Naive thymus-derived CD4-positive, alpha-beta T cell (primary cell): ENCODE data around the gene UNC13A. TPM values are rescaled to one million over a fixed set of nuclear protein-coding genes. Genes with fewer than 3 reads are reported as not detected.

ENCODE experiments used
- ATAC-seq: fragments of 150-1000 bp; cut with Tn5 transposase; 2 replicates; pipeline ENCODE4 v1.10.0; 2021; ENCODE audit warnings: mild to moderate bottlenecking, moderate library complexity
- CTCF ChIA-PET: fragments of 350-600 bp; sonication (Branson Sonifier 250); formaldehyde crosslinking; loops from one replicate; lab custom pipeline; 2021; ENCODE audit warnings: antibody characterized with exemption; lab: Charles Lee
- POLR2A ChIA-PET: fragments of 350-600 bp; sonication (Branson Sonifier 250); formaldehyde crosslinking; loops from one replicate; lab custom pipeline; 2021; ENCODE audit warnings: antibody characterized with exemption, inconsistent platforms; lab: Charles Lee
- DNase-seq, 9 donors: peaks; one replicate each; pipeline versions ENCODE4 v3.0.0 to v3.0.0-alpha.2; 2020 to 2022; ENCODE audit warnings: mixed read lengths in 1 of 9
- H3K27ac ChIP-seq: one replicate; pipeline ENCODE4 v1.7.0; 2013; ENCODE audit warnings: mild to moderate bottlenecking, low read depth, low read length, moderate library complexity
- H3K27me3 ChIP-seq, 2 donors: one replicate each; pipeline ENCODE4 v1.7.0; 2013; ENCODE audit warnings: low read length in 2 of 2, mild to moderate bottlenecking in 2 of 2, moderate library complexity in 2 of 2; ENCODE audit not compliant: control insufficient read depth in 2 of 2, insufficient read depth in 2 of 2
- H3K36me3 ChIP-seq, 3 experiments: 1 replicate in 2 of 3; 2 replicates in 1 of 3; pipeline ENCODE4 v1.7.0; 2013; ENCODE audit warnings: low read length in 3 of 3, mild to moderate bottlenecking in 3 of 3, moderate library complexity in 1 of 3; ENCODE audit not compliant: insufficient read depth in 3 of 3, control insufficient read depth in 2 of 3
- H3K4me1 ChIP-seq, 2 donors: one replicate each; pipeline ENCODE4 v1.7.0; 2013; ENCODE audit warnings: low read length in 2 of 2, mild to moderate bottlenecking in 2 of 2, moderate library complexity in 1 of 2; ENCODE audit not compliant: control insufficient read depth in 2 of 2, insufficient read depth in 2 of 2
- H3K4me3 ChIP-seq: 2 replicates; pipeline ENCODE4 v1.7.0; 2013; ENCODE audit warnings: mild to moderate bottlenecking, low read length
- H3K9me3 ChIP-seq, 3 experiments: 1 replicate in 2 of 3; 2 replicates in 1 of 3; pipeline ENCODE4 v1.7.0; 2013; ENCODE audit warnings: low read length in 3 of 3; ENCODE audit not compliant: control insufficient read depth in 2 of 3
- H3K27ac Mint-ChIP-seq, 9 donors: one replicate each; pipeline ENCODE4 v1.8.0; 2020 to 2022; ENCODE audit warnings: mixed read lengths in 9 of 9, mild to moderate bottlenecking in 8 of 9, moderate library complexity in 5 of 9, inconsistent platforms in 2 of 9
- H3K27me3 Mint-ChIP-seq, 5 donors: one replicate each; pipeline ENCODE4 v1.8.0; 2021 to 2022; ENCODE audit warnings: mixed read lengths in 5 of 5, mild to moderate bottlenecking in 1 of 5
- H3K36me3 Mint-ChIP-seq, 5 donors: one replicate each; pipeline ENCODE4 v1.8.0; 2020 to 2022; ENCODE audit warnings: mixed read lengths in 5 of 5, mild to moderate bottlenecking in 3 of 5, inconsistent platforms in 1 of 5
- H3K4me1 Mint-ChIP-seq, 7 donors: one replicate each; pipeline ENCODE4 v1.8.0; 2020 to 2022; ENCODE audit warnings: mixed read lengths in 7 of 7, mild to moderate bottlenecking in 3 of 7, inconsistent platforms in 1 of 7
- H3K4me3 Mint-ChIP-seq, 10 donors: one replicate each; pipeline ENCODE4 v1.8.0; 2020 to 2022; ENCODE audit warnings: mild to moderate bottlenecking in 10 of 10, mixed read lengths in 10 of 10, moderate library complexity in 6 of 10, inconsistent platforms in 2 of 10
- H3K9me3 Mint-ChIP-seq, 11 donors: one replicate each; pipeline ENCODE4 v1.8.0; 2020 to 2022; ENCODE audit warnings: mixed read lengths in 11 of 11, mild to moderate bottlenecking in 4 of 11, inconsistent platforms in 1 of 11, moderate library complexity in 1 of 11
- intact Hi-C, 2 donors: fragments of 100-400 bp; cut with micrococcal nuclease; formaldehyde crosslinking; loops; one replicate each; pipeline ENCODE4 v1.15.1; 2023
- polyA plus RNA-seq, 2 donors: library from polyadenylated mRNA; unstranded; fragments of 300-500 nt; fragmentation: Illumina TruSeq; gene quantifications; one replicate each; pipeline ENCODE4 v1.2.3, GENCODE V29; 2021
- total RNA-seq, 6 experiments: library from RNA in 5 of 6; stranded (reverse) in 5 of 6; gene quantifications; 1 replicate in 5 of 6; 2 replicates in 1 of 6; pipeline ENCODE4 v1.2.3 and lab custom pipeline; 2021 to 2026

UNC13A gene
- total and polyA plus RNA-seq, 7 experiments from 2014 or later, result 0.02 to 0.30 (median 0.04) TPM; not detected in 1

DNA sequence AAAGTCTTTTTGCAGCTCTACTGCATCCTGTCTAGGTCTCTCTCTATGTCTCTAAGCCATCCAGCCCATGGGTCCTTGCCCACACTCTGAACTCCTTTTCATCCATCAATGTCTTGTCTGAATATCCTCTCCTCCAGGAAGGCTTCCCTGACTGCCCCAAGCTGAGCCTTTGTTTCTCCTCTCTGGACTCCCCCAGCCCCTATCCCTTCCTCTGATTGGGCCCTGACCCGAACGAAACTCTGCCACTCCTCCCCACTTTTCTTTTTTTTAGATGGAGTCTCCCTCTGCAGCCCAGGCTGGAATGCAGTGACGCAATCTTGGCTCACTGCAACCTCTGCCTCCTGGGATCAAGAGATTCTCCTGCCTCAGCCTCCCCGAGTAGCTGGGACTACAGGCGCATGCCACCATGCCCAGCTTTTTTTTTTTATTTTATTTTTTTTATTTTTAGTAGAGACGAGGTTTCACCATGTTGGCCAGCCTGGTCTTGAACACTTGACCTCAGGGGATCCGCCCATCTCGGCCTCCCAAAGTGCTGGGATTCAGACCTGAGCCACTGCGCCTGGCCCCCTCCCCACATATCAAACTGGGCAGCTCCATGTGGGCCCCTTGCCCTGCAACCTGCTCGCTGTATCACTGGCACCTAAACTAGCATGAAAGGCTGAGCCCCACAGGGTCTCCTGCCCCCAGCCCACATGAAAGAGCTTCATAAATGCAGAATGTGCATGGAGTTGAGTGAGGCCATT lies 870 bp upstream of the UNC13A start:
- Histone ChIP-seq H3K9me3 (no peaks in the 10 kb centered on the region), H3K27me3 (peaks cover 0 to 16% of the 10 kb centered on the region in 2 donors), H3K36me3 (no peaks in the 10 kb centered on the region), H3K4me1 (peaks cover 0 to 3% of the 10 kb centered on the region in 2 donors), H3K27ac (no peak overlapping the region), H3K4me3 (no peak overlapping the region)
- Mint-ChIP-seq H3K4me1 (peaks cover 5 to 15% (median 12%) of the 10 kb centered on the region in 7 donors), H3K27ac (peak overlapping the region in 1 of 9 donors; percentile 12), H3K4me3 (peak overlapping the region in 9 of 10 donors; percentile 4 to 77 (median 56)), H3K27me3 (peaks cover 55 to 70% (median 60%) of the 10 kb centered on the region in 5 donors), H3K9me3 (peaks cover 0 to 12% (median 3%) of the 10 kb centered on the region in 11 donors), H3K36me3 (peaks cover 0 to 5% (median 4%) of the 10 kb centered on the region in 5 donors)
- ATAC-seq, result no peak
- intact Hi-C loops, result loop anchor here in 1 of 2 donors (1.0 kb wide), 1 partner anchor 30 kb away; the partner anchor contains the start of gene MAP1S
- ChIA-PET POLR2A (no interaction called here), CTCF (interaction anchor here (0.6 to 0.8 kb wide), 3 partner anchors 10 to 225 kb away, joined by 4 to 7 read pairs (median 4); no protein-coding TSS in a partner anchor)
- DNase-seq, result no peak

DNA sequence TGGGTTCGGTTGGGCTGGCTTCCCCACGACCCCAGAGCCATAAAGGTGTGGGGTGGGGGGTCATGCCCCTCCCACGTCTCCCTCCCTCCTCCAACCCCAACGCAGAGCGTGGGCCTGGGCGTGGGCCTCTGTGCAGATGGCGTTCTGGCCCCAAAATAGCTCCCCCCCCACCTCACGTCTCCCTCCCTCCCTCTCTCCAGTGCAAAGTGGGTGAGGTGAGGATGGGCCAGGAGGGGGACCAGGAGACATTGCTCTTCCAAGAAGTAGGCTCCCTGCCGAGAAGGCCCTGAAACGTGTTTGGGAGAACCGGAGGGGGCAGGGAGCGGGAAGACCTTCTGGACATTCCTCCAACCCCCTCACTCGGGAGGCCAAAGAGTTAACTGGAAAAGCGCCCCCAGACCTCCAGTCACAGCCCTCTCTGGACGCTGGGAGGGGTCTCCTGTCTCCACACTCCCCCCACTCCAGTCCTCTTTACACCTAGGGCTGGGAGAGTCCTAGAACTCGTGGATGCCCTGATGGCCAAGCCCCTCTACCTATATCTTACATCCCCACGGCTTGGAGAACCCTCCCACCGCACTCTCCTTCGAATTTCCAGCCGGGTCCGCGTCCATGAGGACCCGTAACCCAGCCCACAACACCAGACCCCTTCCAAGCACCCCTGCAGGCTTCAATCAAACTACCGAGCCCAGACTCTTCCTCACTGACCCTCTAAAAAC lies 855 bp downstream of the UNC13A start:
- H3K4me3 ChIP-seq, result no peak overlapping the region
- Mint-ChIP-seq H3K4me1 (peaks cover 5 to 16% (median 12%) of the 10 kb centered on the region in 7 donors), H3K4me3 (peak overlapping the region in 9 of 10 donors; percentile 12 to 77 (median 44)), H3K9me3 (peaks cover 0 to 14% (median 5%) of the 10 kb centered on the region in 11 donors), H3K36me3 (peaks cover 0 to 5% (median 4%) of the 10 kb centered on the region in 5 donors), H3K27me3 (peaks cover 64 to 77% (median 67%) of the 10 kb centered on the region in 5 donors), H3K27ac (peak overlapping the region in 2 of 9 donors; percentile 3 to 14)
- DNase-seq, result no peak
- intact Hi-C loops, result no loop called here
- H3K27me3 ChIP-seq, result peaks cover 0 to 23% of the 10 kb centered on the region in 2 donors
- ChIA-PET CTCF (no interaction called here), POLR2A (no interaction called here)
- H3K27ac ChIP-seq, result no peak overlapping the region
- no peak for ATAC-seq
- H3K36me3 ChIP-seq, result no peaks in the 10 kb centered on the region
- no peaks in the 10 kb centered on the region for H3K9me3 ChIP-seq
- peaks cover 0 to 3% of the 10 kb centered on the region in 2 donors for H3K4me1 ChIP-seq

DNA sequence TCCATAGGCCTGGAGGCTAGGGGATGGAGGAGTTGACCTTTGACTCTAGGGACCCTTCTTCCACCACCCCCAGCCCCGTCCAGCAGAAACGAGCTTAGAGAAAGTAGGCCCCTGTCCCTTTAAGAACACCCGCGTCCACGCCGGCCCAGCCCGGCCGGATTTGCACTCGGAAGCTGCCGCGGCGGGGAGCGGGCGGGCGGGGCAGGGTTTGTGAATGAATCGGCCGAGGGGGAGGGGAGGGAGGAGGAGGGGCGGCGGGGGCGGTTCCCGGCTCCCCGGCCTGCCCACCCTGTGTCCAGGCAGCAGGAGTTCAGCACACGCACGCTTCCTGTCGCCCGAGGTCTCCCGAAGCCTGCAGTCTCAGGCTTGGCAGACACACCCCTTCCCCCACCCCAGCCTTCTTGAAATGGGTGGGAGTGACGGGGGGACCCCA lies 1.5 kb downstream of the UNC13A start:
- ATAC-seq (no peak), DNase-seq (no peak)
- H3K9me3 Mint-ChIP-seq, result peaks cover 0 to 12% (median 5%) of the 10 kb centered on the region in 11 donors
- H3K27ac Mint-ChIP-seq, result no peak overlapping the region
- H3K4me3 ChIP-seq, result no peak overlapping the region
- no peak overlapping the region for H3K27ac ChIP-seq
- ChIA-PET POLR2A (no interaction called here), CTCF (no interaction called here)
- H3K9me3 ChIP-seq, result no peaks in the 10 kb centered on the region
- H3K36me3 ChIP-seq, result no peaks in the 10 kb centered on the region
- intact Hi-C loops, result no loop called here
- H3K36me3 Mint-ChIP-seq, result peaks cover 0 to 5% (median 4%) of the 10 kb centered on the region in 5 donors
- peak overlapping the region in 1 of 10 donors; percentile 77 for H3K4me3 Mint-ChIP-seq
- peaks cover 0 to 24% of the 10 kb centered on the region in 2 donors for H3K27me3 ChIP-seq
- peaks cover 0 to 3% of the 10 kb centered on the region in 2 donors for H3K4me1 ChIP-seq
- peaks cover 5 to 16% (median 12%) of the 10 kb centered on the region in 7 donors for H3K4me1 Mint-ChIP-seq
- H3K27me3 Mint-ChIP-seq, result peaks cover 69 to 79% (median 69%) of the 10 kb centered on the region in 5 donors

DNA sequence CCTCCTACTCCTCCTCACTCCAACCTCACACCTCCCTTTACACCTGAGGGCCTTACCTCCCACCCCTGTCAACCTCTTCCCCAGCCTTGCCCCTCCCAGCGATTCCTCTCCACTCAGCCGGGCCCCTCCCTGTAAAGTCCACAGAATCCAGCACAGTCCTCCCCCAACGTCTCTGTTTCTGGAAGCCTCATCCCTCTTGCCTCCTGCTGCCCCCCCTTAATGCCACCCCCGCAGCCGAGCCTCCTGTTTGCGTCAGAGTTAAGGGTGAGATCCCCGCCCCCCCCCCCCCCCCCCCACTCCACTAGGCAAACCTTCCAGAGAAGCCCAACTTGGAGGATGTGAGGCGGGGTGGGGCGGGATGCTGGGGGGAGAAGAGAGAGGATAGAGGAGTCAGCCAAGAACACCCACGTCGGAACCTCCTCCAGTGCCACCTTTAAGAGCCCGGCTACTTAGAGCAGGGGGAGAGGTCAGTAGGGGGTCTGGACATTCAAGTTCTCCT lies 2.1 kb downstream of the UNC13A start:
- intact Hi-C loops, result no loop called here

DNA sequence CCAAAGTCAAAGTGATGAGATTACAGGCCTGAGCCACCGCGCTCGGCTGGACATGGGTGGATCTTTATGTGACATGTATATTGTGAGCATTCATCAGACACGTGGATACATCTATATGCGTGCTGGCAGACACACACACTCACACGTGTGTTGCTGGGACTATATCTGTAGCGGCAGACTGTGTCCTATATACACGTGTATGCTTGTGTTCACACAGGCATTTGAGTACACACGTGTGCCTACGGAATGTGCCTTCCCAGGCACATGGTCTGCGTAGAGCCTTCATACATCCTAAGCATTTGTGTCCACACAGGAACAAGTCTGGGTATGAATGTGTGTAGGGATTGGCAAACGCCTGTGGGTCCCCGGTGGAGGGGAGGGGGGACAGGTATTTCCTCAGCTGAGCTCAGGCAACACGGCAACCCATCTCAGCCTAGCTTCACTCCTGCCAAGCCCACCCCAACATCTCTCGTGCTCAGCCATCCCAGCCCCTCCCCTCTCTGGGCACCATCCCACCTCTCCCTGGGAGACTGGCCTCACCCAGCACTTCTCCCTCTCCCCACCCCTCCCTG lies 2.6 kb downstream of the UNC13A start:
- ChIA-PET POLR2A (no interaction called here), CTCF (no interaction called here)
- H3K27ac ChIP-seq, result no peak overlapping the region
- peaks cover 0 to 9% (median 4%) of the 10 kb centered on the region in 5 donors for H3K36me3 Mint-ChIP-seq
- no peaks in the 10 kb centered on the region for H3K36me3 ChIP-seq
- peaks cover 5 to 22% (median 13%) of the 10 kb centered on the region in 7 donors for H3K4me1 Mint-ChIP-seq
- H3K27me3 ChIP-seq, result peaks cover 5 to 31% of the 10 kb centered on the region in 2 donors
- intact Hi-C loops, result no loop called here
- no peak for ATAC-seq
- no peak for DNase-seq
- H3K27ac Mint-ChIP-seq, result no peak overlapping the region
- peaks cover 75 to 84% (median 76%) of the 10 kb centered on the region in 5 donors for H3K27me3 Mint-ChIP-seq
- H3K4me3 ChIP-seq, result no peak overlapping the region
- H3K4me3 Mint-ChIP-seq, result peak overlapping the region in 1 of 10 donors; percentile 23
- peaks cover 0 to 10% (median 5%) of the 10 kb centered on the region in 11 donors for H3K9me3 Mint-ChIP-seq
- H3K4me1 ChIP-seq, result peaks cover 0 to 3% of the 10 kb centered on the region in 2 donors
- H3K9me3 ChIP-seq, result no peaks in the 10 kb centered on the region

More for the DNA sequence above, 2.1 kb downstream of the UNC13A start:
- H3K27me3 Mint-ChIP-seq, result peaks cover 73 to 83% (median 74%) of the 10 kb centered on the region in 5 donors
- DNase-seq, result no peak
- H3K36me3 ChIP-seq, result no peaks in the 10 kb centered on the region
- POLR2A ChIA-PET, result no interaction called here
- peaks cover 0 to 8% (median 4%) of the 10 kb centered on the region in 5 donors for H3K36me3 Mint-ChIP-seq
- H3K27ac Mint-ChIP-seq, result no peak overlapping the region
- no peak overlapping the region for H3K27ac ChIP-seq
- peaks cover 5 to 18% (median 12%) of the 10 kb centered on the region in 7 donors for H3K4me1 Mint-ChIP-seq
- peak overlapping the region in 2 of 10 donors; percentile 16 to 42 for H3K4me3 Mint-ChIP-seq
- H3K9me3 ChIP-seq, result no peaks in the 10 kb centered on the region
- H3K27me3 ChIP-seq, result peaks cover 3 to 30% of the 10 kb centered on the region in 2 donors
- ATAC-seq, result no peak
- H3K4me1 ChIP-seq, result peaks cover 0 to 3% of the 10 kb centered on the region in 2 donors
- H3K9me3 Mint-ChIP-seq, result peaks cover 0 to 12% (median 5%) of the 10 kb centered on the region in 11 donors
- CTCF ChIA-PET, result no interaction called here
- no peak overlapping the region for H3K4me3 ChIP-seq

DNA sequence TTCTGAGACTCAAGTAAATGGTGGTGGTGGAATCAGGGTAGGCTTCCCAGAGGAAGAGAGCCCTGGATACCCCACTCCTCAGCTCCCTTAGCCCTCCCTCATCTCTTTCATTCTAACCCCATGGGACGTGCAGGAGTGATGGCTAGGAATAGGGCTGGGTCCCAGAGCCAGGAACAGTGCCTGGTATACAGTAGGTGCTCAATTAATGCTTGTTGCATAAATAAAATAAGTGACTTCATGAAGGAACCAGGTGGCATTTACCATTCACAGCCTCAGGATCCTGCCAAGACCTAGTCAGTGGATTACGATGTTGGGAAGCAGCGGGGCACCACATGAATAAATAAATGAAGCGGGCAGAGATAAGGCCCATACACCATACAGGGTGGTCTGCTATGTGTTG lies 3.9 kb downstream of the UNC13A start:
- Mint-ChIP-seq H3K36me3 (peaks cover 0 to 9% (median 4%) of the 10 kb centered on the region in 5 donors), H3K9me3 (peaks cover 0 to 10% (median 5%) of the 10 kb centered on the region in 11 donors), H3K4me3 (no peak overlapping the region), H3K4me1 (peaks cover 9 to 32% (median 13%) of the 10 kb centered on the region in 7 donors), H3K27me3 (peaks cover 72 to 85% (median 79%) of the 10 kb centered on the region in 5 donors), H3K27ac (no peak overlapping the region)
- ATAC-seq (no peak), DNase-seq (no peak)
- intact Hi-C loops, result no loop called here
- H3K27me3 ChIP-seq, result peaks cover 5 to 34% of the 10 kb centered on the region in 2 donors
- H3K4me3 ChIP-seq, result no peak overlapping the region
- peaks cover 3 to 7% of the 10 kb centered on the region in 2 donors for H3K4me1 ChIP-seq
- H3K9me3 ChIP-seq, result no peaks in the 10 kb centered on the region
- ChIA-PET POLR2A (no interaction called here), CTCF (no interaction called here)
- H3K36me3 ChIP-seq, result no peaks in the 10 kb centered on the region
- no peak overlapping the region for H3K27ac ChIP-seq
